Smooth muscle cell (in vitro differentiated cells): ENCODE data around the gene TENM4. TPM values are rescaled to one million over a fixed set of nuclear protein-coding genes. Genes with fewer than 3 reads are reported as not detected.

Experiments used
- DNase-seq: peaks from one replicate; lab custom pipeline; 2025; ENCODE audit not compliant: unreplicated experiment; lab: John Stamatoyannopoulos, UW
- H2AFZ ChIP-seq: fragments of 200-600 bp; sonication (generic); 2 replicates; pipeline ENCODE4 v1.6.0; 2016; ENCODE audit warnings: antibody characterized with exemption, low read depth, mild to moderate bottlenecking
- H3F3A ChIP-seq: fragments of 200-600 bp; sonication (generic); 2 replicates; pipeline ENCODE4 v1.6.0; 2017; ENCODE audit warnings: antibody characterized with exemption, low read depth
- H3K27ac ChIP-seq: fragments of 200-600 bp; sonication (generic); 2 replicates; pipeline ENCODE4 v1.5.1; 2016; ENCODE audit warnings: low read depth, mild to moderate bottlenecking
- H3K27me3 ChIP-seq: fragments of 200-600 bp; sonication (generic); 2 replicates; pipeline ENCODE4 v1.6.1; 2016; ENCODE audit warnings: low read depth, mild to moderate bottlenecking
- H3K36me3 ChIP-seq: fragments of 200-600 bp; sonication (generic); 2 replicates; pipeline ENCODE4 v1.5.1; 2016; ENCODE audit warnings: low read depth
- H3K4me1 ChIP-seq: fragments of 200-600 bp; sonication (generic); 2 replicates; pipeline ENCODE4 v1.5.1; 2016; ENCODE audit warnings: low read depth
- H3K4me2 ChIP-seq: fragments of 200-600 bp; sonication (generic); 2 replicates; pipeline ENCODE4 v1.6.0; 2016; ENCODE audit warnings: mild to moderate bottlenecking
- H3K4me3 ChIP-seq: fragments of 200-600 bp; sonication (generic); 2 replicates; pipeline ENCODE4 v1.5.1; 2016; ENCODE audit warnings: mild to moderate bottlenecking
- H3K79me2 ChIP-seq: fragments of 200-600 bp; sonication (generic); 2 replicates; pipeline ENCODE4 v1.6.0; 2016; ENCODE audit warnings: low read depth, mild to moderate bottlenecking
- H3K9ac ChIP-seq: fragments of 200-600 bp; sonication (generic); 2 replicates; pipeline ENCODE4 v1.6.0; 2016; ENCODE audit warnings: low read depth
- H3K9me3 ChIP-seq: fragments of 200-600 bp; sonication (generic); replicated peaks from 2 replicates; pipeline ENCODE4 v1.5.1; 2016; ENCODE audit warnings: low read depth
- H4K20me1 ChIP-seq: fragments of 200-600 bp; sonication (generic); 2 replicates; pipeline ENCODE4 v1.6.0; 2016; ENCODE audit warnings: low read depth
- WGBS: methylation state at CpG from one replicate; pipeline ENCODE4 v1.1.7; 2016; ENCODE audit warnings: low lambda C conversion rate; 5-methylcytosine and 5-hydroxymethylcytosine counted together
- polyA plus RNA-seq: library from polyadenylated mRNA; unstranded; fragments of >200 nt; fragmentation: Nextera tagmentation; extraction: Ambion mirVana; gene quantifications from 2 replicates; pipeline ENCODE4 v1.2.1, GENCODE V29; 2016
- total RNA-seq: library from RNA; depleted of rRNA; stranded (reverse); fragments of >200 nt; gene quantifications from 2 replicates; pipeline ENCODE4 v1.2.3, GENCODE V29; 2014
- TF ChIP-seq, protein P1 (sequence below): fragments of 200-600 bp; sonication (generic); IDR thresholded peaks from 2 replicates; pipeline ENCODE4 v1.5.1; 2017; ENCODE audit warnings: borderline replicate concordance, mild to moderate bottlenecking, antibody characterized with exemption; ENCODE audit not compliant: insufficient read depth, poor library complexity, severe bottlenecking

The TENM4 gene
- total and polyA plus RNA-seq, 2 experiments from 2014 or later = 31.6 to 38.2 TPM

DNA sequence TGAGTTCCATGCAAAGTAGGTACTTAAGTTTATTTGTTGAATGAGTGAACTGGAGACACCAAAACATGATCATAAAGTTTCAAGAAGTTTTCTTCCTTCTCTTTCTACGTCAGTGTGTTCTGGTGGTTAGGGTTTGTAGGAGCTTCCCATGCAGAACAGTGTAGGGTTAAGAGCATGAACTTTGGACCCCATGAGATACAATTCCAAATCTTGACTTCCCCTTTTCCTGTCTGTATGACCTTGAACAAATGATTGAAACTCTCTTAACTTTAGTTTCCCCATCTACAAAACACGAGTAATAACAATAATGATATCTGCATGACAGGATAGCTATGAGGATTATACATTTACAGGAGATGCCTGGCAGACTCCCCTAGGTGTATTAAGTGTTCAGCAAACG, 41.0 kb upstream of the TENM4 start:
- Histone ChIP-seq H3K36me3 (no peaks in the 10 kb centered on the region), H3K9me3 (no peaks in the 10 kb centered on the region), H2AFZ (no peak overlapping the region), H3F3A (no peaks in the 10 kb centered on the region), H3K4me2 (no peak overlapping the region), H4K20me1 (no peaks in the 10 kb centered on the region), H3K9ac (no peak overlapping the region), H3K27ac (no peak overlapping the region), H3K4me1 (peaks cover 6% of the 10 kb centered on the region), H3K27me3 (no peaks in the 10 kb centered on the region), H3K4me3 (no peak overlapping the region), H3K79me2 (no peaks in the 10 kb centered on the region)
- TF ChIP-seq, protein P1, sequence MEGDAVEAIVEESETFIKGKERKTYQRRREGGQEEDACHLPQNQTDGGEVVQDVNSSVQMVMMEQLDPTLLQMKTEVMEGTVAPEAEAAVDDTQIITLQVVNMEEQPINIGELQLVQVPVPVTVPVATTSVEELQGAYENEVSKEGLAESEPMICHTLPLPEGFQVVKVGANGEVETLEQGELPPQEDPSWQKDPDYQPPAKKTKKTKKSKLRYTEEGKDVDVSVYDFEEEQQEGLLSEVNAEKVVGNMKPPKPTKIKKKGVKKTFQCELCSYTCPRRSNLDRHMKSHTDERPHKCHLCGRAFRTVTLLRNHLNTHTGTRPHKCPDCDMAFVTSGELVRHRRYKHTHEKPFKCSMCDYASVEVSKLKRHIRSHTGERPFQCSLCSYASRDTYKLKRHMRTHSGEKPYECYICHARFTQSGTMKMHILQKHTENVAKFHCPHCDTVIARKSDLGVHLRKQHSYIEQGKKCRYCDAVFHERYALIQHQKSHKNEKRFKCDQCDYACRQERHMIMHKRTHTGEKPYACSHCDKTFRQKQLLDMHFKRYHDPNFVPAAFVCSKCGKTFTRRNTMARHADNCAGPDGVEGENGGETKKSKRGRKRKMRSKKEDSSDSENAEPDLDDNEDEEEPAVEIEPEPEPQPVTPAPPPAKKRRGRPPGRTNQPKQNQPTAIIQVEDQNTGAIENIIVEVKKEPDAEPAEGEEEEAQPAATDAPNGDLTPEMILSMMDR = no peak
- 82% methylated on average over 3 of the region's 3 CpGs for WGBS
- DNase-seq = no peak

DNA sequence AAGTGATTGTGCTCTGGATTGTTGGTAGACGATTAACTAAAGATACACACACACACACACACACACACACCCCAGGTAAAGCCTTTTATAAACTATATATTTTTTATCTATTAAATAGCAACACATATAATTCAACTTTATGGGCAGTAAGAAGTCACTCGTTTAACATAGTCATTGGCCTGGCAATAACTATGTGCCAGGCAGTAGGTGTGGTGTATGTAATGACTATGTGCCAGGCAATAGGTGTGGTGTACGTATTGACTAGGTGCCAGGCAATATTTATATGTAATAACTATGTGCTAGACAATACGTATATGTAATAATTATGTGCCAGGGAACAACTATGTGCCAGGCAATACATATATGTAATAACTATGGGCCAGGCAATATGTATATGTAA, 40.0 kb upstream of the TENM4 start:
- no peak overlapping the region for H3K4me2 ChIP-seq
- no peaks in the 10 kb centered on the region for H4K20me1 ChIP-seq
- H3K27me3 ChIP-seq = no peaks in the 10 kb centered on the region
- no peak overlapping the region for H3K4me3 ChIP-seq
- no peaks in the 10 kb centered on the region for H3K36me3 ChIP-seq
- DNase-seq = no peak
- H3K27ac ChIP-seq = no peak overlapping the region
- no peak overlapping the region for H2AFZ ChIP-seq
- TF ChIP-seq, protein P1 = no peak
- no peaks in the 10 kb centered on the region for H3F3A ChIP-seq
- H3K79me2 ChIP-seq = no peaks in the 10 kb centered on the region
- no peaks in the 10 kb centered on the region for H3K9me3 ChIP-seq
- H3K9ac ChIP-seq = no peak overlapping the region
- H3K4me1 ChIP-seq = no peaks in the 10 kb centered on the region
- 93% methylated on average over 4 of the region's 4 CpGs for WGBS

DNA sequence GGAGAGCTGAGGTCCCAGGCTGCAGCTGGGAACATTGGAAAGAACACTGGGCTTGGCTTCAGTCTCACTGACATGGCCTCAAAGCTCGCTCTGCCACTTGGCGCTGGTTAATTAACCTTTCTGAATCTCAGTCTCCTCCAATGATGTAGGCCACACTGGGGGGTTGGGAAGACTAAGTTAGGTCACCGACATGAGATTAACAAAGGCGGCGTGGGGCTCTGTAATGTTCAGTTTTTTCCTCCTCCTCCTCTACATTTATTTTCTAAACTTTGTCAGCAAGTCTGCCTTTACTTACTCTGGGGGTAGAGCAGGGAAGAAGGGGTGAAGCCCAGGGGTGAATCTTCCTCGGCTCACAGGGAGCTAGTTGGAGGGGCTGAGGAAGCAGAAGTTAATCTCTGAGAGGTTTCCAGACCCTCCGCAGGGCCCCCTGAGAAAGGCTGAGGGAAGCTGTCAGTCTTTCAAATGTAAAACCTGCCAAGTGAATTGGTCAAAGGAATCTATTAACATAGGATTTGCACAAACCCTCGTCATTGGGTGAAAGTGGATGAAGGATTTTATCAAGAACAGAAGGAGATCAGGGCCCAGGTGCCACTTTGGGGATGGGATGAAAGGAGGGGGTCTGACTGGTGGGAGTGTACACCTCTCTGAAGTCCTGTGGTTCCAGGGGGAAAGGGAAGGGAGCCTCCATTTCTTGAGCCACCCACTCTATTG, 32.1 kb upstream of the TENM4 start:
- H3K27me3 ChIP-seq = no peaks in the 10 kb centered on the region
- peaks cover 21% of the 10 kb centered on the region for H3K4me1 ChIP-seq
- H3K9me3 ChIP-seq = no peaks in the 10 kb centered on the region
- H3K9ac ChIP-seq = no peak overlapping the region
- DNase-seq = no peak
- no peak overlapping the region for H3K4me2 ChIP-seq
- WGBS = 47% methylated on average over 8 of the region's 8 CpGs
- H4K20me1 ChIP-seq = no peaks in the 10 kb centered on the region
- no peak overlapping the region for H3K4me3 ChIP-seq
- no peak overlapping the region for H2AFZ ChIP-seq
- no peak overlapping the region for H3K27ac ChIP-seq
- TF ChIP-seq, protein P1 = no peak
- H3F3A ChIP-seq = no peaks in the 10 kb centered on the region
- no peaks in the 10 kb centered on the region for H3K79me2 ChIP-seq
- H3K36me3 ChIP-seq = no peaks in the 10 kb centered on the region
